Heart left ventricle (tissue), 16 donors: ENCODE measurements around the gene RAB2B. TPM values are rescaled to one million over a fixed set of nuclear protein-coding genes. Genes with fewer than 3 reads are reported as not detected.
A peak's percentile ranks its signal among the peaks of the same experiment; 100 is the strongest.

Source experiments
- ATAC-seq, 4 donors: fragments of 200-7000 bp; cut with Tn5 transposase; one replicate each; pipeline ENCODE4 v1.9.1; 2020 to 2022; ENCODE audit warnings: moderate library complexity in 4 of 4, mild to moderate bottlenecking in 3 of 4, moderate number of reproducible peaks in 1 of 4
- DNase-seq, 5 donors: peaks; one replicate each; pipeline ENCODE4 v3.0.0-alpha.2; 2020
- H3K27ac ChIP-seq, 12 donors: fragments of 200-600 bp; sonication (generic) in 4 of 12; one replicate each; pipeline versions ENCODE4 v1.5.0 to v1.8.0; 2016 to 2022; ENCODE audit warnings: mild to moderate bottlenecking in 2 of 12
- H3K27me3 ChIP-seq, 9 donors: fragments of 200-600 bp; sonication (generic) in 2 of 9; one replicate each; pipeline versions ENCODE4 v1.5.1 to v1.8.0; 2016 to 2022; ENCODE audit warnings: mild to moderate bottlenecking in 3 of 9
- H3K36me3 ChIP-seq, 9 donors: fragments of 200-600 bp; sonication (generic) in 2 of 9; one replicate each; pipeline versions ENCODE4 v1.5.0 to v1.8.0; 2018 to 2022; ENCODE audit warnings: mild to moderate bottlenecking in 2 of 9
- H3K4me1 ChIP-seq, 12 donors: fragments of 200-600 bp; sonication (generic) in 4 of 12; one replicate each; pipeline versions ENCODE4 v1.5.0 to v1.8.0; 2016 to 2022; ENCODE audit warnings: mild to moderate bottlenecking in 3 of 12
- H3K4me3 ChIP-seq, 12 donors: fragments of 200-600 bp; sonication (generic) in 4 of 12; one replicate each; pipeline versions ENCODE4 v1.5.0 to v1.8.0; 2017 to 2022; ENCODE audit warnings: mild to moderate bottlenecking in 9 of 12, moderate library complexity in 4 of 12
- H3K9me3 ChIP-seq, 12 donors: fragments of 200-600 bp; sonication (generic) in 4 of 12; one replicate each; pipeline versions ENCODE4 v1.5.0 to v1.8.0; 2016 to 2022; ENCODE audit warnings: mild to moderate bottlenecking in 1 of 12
- CTCF ChIP-seq, 12 donors: fragments of 200-600 bp; sonication (generic) in 4 of 12; IDR thresholded peaks; one replicate each; pipeline versions ENCODE4 v1.5.0 to v1.8.0; 2018 to 2022; ENCODE audit warnings: antibody characterized with exemption in 12 of 12, mild to moderate bottlenecking in 5 of 12
- POLR2A ChIP-seq, 2 donors: fragments of 450-650 bp; IDR thresholded peaks; one replicate each; pipeline ENCODE4 v1.6.1; 2017; ENCODE audit warnings: antibody characterized with exemption in 2 of 2, mild to moderate bottlenecking in 2 of 2, moderate library complexity in 2 of 2
- WGBS, 4 donors: extraction: QIAGEN DNeasy Blood & Tissue Kit in 2 of 4; methylation state at CpG; one replicate each; pipeline versions ENCODE4 v1.1.5 to v1.1.7; 2013 to 2018; 5-methylcytosine and 5-hydroxymethylcytosine counted together
- intact Hi-C, 10 donors: fragments of 100-400 bp; cut with DNase I; formaldehyde crosslinking; loops; one replicate each; pipeline versions ENCODE4 v1.11.1 to v1.14.2; 2022
- polyA plus RNA-seq, 2 donors: library from polyadenylated mRNA; stranded (reverse); fragments of 200-250 nt; gene quantifications; one replicate each; pipeline ENCODE4 v1.2.3, GENCODE V29; 2013
- total RNA-seq, 9 donors: library from RNA; depleted of rRNA in 2 of 9; stranded (reverse); fragments of >200 nt in 2 of 9; fragmentation: NEBNext Ultra II Directional in 3 of 9; extraction: Animal tissue kit (Norgen Biotek cat#: 25700) in 3 of 9; gene quantifications; one replicate each; pipeline versions ENCODE4 v1.1.0 to v1.2.4, GENCODE V29; 2016 to 2023
- donor health status: ischemic (EF 13 %, LVEDD 7.1; RV severe dilation, severe dysfunction).
- donor health status: healthy with polysubstance abuse.
- donor health status: DM: no; HTN: yes; CAD: no.
- donor health status: DM: no; HTN: no; CAD: no.
- donor health status: ischemic (EF 25% LVEDD 6.9; RV normal size, moderate dysfunction).
- donor health status: ischemic (EF 25% LVEDD 5.7; RV mildly dilated, moderate dysfunction).
- donor health status: healthy.
- donor health status: DM: yes; HTN: yes; CAD: no.
- donor health status: ischemic (EF 35%, LVEDD 5.7; RV mildly dilated, moderate dysfunction).
- donor health status: nonischemic (EF 11% LVEDD 7.7; RV severe dilation, severe dysfunction).
- donor health status: DM: yes; HTN: yes; CAD: no.
- donor health status: PGD.
- donor health status: ischemic (EF 29% LVEDD 5.4; RV normal size, mild dysfunction).
- donor health status: nonischemic (EF 23%, LVEDD 6.1; RV moderate dilation, normal function).

RAB2B gene
- total and polyA plus RNA-seq, 11 donors: 7.0 to 24.5 (median 16.9) TPM

DNA sequence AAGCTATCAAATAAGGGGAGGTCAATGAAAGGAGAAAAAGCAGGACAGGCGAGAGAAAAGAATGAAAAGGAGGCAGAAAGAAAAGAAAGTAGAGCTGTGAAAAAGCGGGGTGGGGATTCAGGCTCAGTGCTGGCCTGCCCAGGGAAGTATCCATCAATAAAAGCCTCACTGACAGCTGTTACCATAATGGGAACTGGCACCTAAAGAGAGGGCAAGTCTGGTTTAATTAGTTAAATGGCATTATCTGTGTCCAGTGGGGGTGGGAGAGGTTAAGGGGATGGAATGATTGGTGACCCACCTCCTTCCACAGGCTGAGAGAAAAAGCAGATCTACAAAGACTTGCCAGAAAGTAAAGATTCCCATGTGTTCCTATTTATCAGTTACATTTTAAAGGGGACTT is 42.0 kb upstream of the RAB2B start:
- no peaks in the 10 kb centered on the region for H3K4me1 ChIP-seq
- 68 to 88% (median 84%) methylated on average over 2 of the region's 2 CpGs for WGBS, 4 donors

DNA sequence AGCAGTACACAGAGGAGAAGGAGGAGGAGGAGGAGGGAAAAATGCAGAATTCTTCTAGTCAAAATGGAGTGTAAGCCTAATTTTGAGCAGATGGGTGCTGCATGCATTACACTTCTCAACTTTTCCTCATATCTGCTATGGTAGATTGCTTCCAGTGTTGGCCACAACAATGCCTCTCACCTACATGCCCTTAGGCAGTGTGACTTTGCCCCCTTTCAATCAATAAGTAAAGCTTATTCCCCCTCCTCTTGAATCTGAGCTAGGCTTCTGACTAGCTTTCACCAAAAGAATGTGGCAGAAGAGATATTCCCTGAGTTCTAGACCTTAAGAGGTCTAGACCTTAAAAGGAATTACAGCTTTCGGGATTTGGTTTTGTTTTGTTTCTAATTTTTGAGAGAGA is 37.6 kb upstream of the RAB2B start:
- TF ChIP-seq CTCF (IDR thresholded peaks at IDR 0.05) (no peak), POLR2A (IDR thresholded peaks at IDR 0.05) (no peak)
- no peak for ATAC-seq
- intact Hi-C loops: loop anchor here in 3 of 10 donors (5.0 kb wide), 4 partner anchors 37 to 832 kb away; partner anchors contain the start of genes HNRNPC (in 1 of the 3), RAB2B (in 1 of the 3), RNASE4 (in 1 of the 3) and TOX4 (in 1 of the 3)

More for the DNA sequence above, 42.0 kb upstream of the RAB2B start:
- Histone ChIP-seq H3K27me3 (no peaks in the 10 kb centered on the region), H3K27ac (no peak overlapping the region), H3K9me3 (no peaks in the 10 kb centered on the region), H3K4me3 (no peak overlapping the region), H3K36me3 (no peaks in the 10 kb centered on the region)
- ATAC-seq (no peak), DNase-seq (no peak)
- intact Hi-C loops: no loop called here
- no peak for TF ChIP-seq CTCF (IDR thresholded peaks at IDR 0.05)
- TF ChIP-seq POLR2A (IDR thresholded peaks at IDR 0.05): no peak

GRCh38 chr14:21510735-21511657 is 34.2 kb upstream of the RAB2B start, which contains the start of gene METTL3:
Gene METTL3 (minus strand): TSS chr14:21511340. CDS start chr14:21511223, 117 bp downstream.
- TF ChIP-seq POLR2A (IDR thresholded peaks at IDR 0.05): no peak
- TF ChIP-seq CTCF (IDR thresholded peaks at IDR 0.05): peak in 1 of 12 donors; percentile 7
- no peaks in the 10 kb centered on the region for H3K27me3 ChIP-seq
- intact Hi-C loops: loop anchor here in 4 of 10 donors (1.0 to 5.0 kb wide), 8 partner anchors 34 to 829 kb away; partner anchors contain the start of genes RAB2B (in 3 of the 4), TOX4 (in 2 of the 4), CHD8 (in 1 of the 4) and HNRNPC (in 1 of the 4)

More for the DNA sequence above, 37.6 kb upstream of the RAB2B start:
- WGBS, 4 donors: 86 to 98% (median 94%) methylated on average over 1 of the region's 1 CpG
- H3K27me3 ChIP-seq: no peaks in the 10 kb centered on the region
- no peak for DNase-seq
- H3K4me3 ChIP-seq: no peak overlapping the region
- H3K27ac ChIP-seq: no peak overlapping the region
- peaks cover 0 to 4% (median 0%) of the 10 kb centered on the region in 9 donors for H3K36me3 ChIP-seq
- H3K4me1 ChIP-seq: peaks cover 0 to 17% (median 11%) of the 10 kb centered on the region in 12 donors
- H3K9me3 ChIP-seq: no peaks in the 10 kb centered on the region

More at GRCh38 chr14:21510735-21511657, 34.2 kb upstream of the RAB2B start, which contains the start of gene METTL3:
- peak; percentile 96 to 99 (median 98) for DNase-seq
- 0 to 1% (median 0%) methylated on average over 45 to 53 of the region's 53 CpGs for WGBS, 4 donors
- Histone ChIP-seq H3K4me1 (peaks cover 0 to 28% (median 13%) of the 10 kb centered on the region in 12 donors), H3K4me3 (peak within 1 kb of the TSS; percentile 64 to 94 (median 82)), H3K9me3 (no peaks in the 10 kb centered on the region), H3K27ac (peak within 1 kb of the TSS; percentile 55 to 92 (median 82)), H3K36me3 (peaks cover 0 to 30% (median 15%) of the 10 kb centered on the region in 9 donors)
- peak; percentile 99 to 100 (median 100) for ATAC-seq
